Muscle layer of duodenum (tissue), 2 donors: ENCODE measurements around the gene THAP7.
"Not testable (repeated sequence)": the region's sequence is repeated elsewhere in the genome, so short reads cannot be mapped to it uniquely, and the experiment has no call there.

Source experiments
- H3K27ac ChIP-seq: one replicate; pipeline ENCODE4 v1.7.0; 2013; ENCODE audit warnings: mild to moderate bottlenecking, low read length
- H3K27me3 ChIP-seq: one replicate; pipeline ENCODE4 v1.7.0; 2013; ENCODE audit warnings: low read depth, mild to moderate bottlenecking, control low read depth, low read length
- H3K36me3 ChIP-seq, 2 donors: one replicate each; pipeline ENCODE4 v1.7.0; 2013; ENCODE audit warnings: low read length in 2 of 2, control low read depth in 1 of 2, mild to moderate bottlenecking in 1 of 2; ENCODE audit not compliant: insufficient read depth in 2 of 2, control insufficient read depth in 1 of 2
- H3K4me1 ChIP-seq, 2 donors: one replicate each; pipeline ENCODE4 v1.7.0; 2013; ENCODE audit warnings: low read length in 2 of 2, mild to moderate bottlenecking in 2 of 2, control low read depth in 1 of 2, moderate library complexity in 1 of 2; ENCODE audit not compliant: insufficient read depth in 2 of 2, control insufficient read depth in 1 of 2
- H3K4me3 ChIP-seq, 2 donors: one replicate each; pipeline ENCODE4 v1.7.0; 2013; ENCODE audit warnings: low read length in 2 of 2, low read depth in 1 of 2, mild to moderate bottlenecking in 1 of 2
- H3K9me3 ChIP-seq, 2 donors: one replicate each; pipeline ENCODE4 v1.7.0; 2013; ENCODE audit warnings: low read length in 2 of 2, control low read depth in 1 of 2, mild to moderate bottlenecking in 1 of 2; ENCODE audit not compliant: control insufficient read depth in 1 of 2
- donor health status: healthy.

Gene THAP7

GRCh38 chr22:21042978-21043859 is 41.3 kb upstream of the THAP7 start:
- H3K27me3 ChIP-seq, result no peaks in the 10 kb centered on the region
- no peaks in the 10 kb centered on the region for H3K36me3 ChIP-seq
- peaks cover 4 to 10% of the 10 kb centered on the region in 2 donors for H3K4me1 ChIP-seq
- no peaks in the 10 kb centered on the region for H3K9me3 ChIP-seq
- H3K27ac ChIP-seq, result no peak overlapping the region
- H3K4me3 ChIP-seq, result no peak overlapping the region

DNA sequence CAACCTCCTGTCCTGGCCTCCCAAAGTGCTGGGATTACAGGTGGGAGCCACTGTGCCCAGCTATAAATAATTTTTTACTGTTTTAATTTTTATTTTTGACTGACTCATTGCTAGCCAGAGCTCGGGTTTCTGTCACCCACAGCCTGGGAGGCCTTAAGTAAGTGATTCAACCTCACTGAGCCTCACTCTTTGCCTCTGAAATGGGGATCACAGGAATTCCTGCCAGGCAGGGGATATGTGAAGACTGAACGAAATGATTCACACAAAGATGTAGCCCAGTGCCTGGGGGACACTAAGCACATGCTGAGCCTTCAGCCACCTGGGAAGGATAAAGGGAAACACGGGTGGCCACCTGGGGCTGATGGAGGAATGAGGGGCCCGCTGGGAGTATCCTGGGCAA is 40.0 kb upstream of the THAP7 start:
- Histone ChIP-seq H3K9me3 (no peaks in the 10 kb centered on the region), H3K4me1 (peaks cover 4 to 10% of the 10 kb centered on the region in 2 donors), H3K36me3 (no peaks in the 10 kb centered on the region), H3K27me3 (no peaks in the 10 kb centered on the region), H3K4me3 (no peak overlapping the region), H3K27ac (no peak overlapping the region)

GRCh38 chr22:21039158-21039557 is 37.2 kb upstream of the THAP7 start:
- H3K27me3 ChIP-seq, H3K36me3 ChIP-seq, H3K4me1 ChIP-seq, H3K27ac ChIP-seq, H3K4me3 ChIP-seq, H3K9me3 ChIP-seq: not testable (repeated sequence)

GRCh38 chr22:21038405-21038804 is 36.5 kb upstream of the THAP7 start:
- Histone ChIP-seq H3K4me3 (no peak overlapping the region), H3K27me3 (no peaks in the 10 kb centered on the region), H3K9me3 (no peaks in the 10 kb centered on the region), H3K36me3 (no peaks in the 10 kb centered on the region), H3K27ac (peak overlapping the region; percentile 39), H3K4me1 (no peaks in the 10 kb centered on the region)

DNA sequence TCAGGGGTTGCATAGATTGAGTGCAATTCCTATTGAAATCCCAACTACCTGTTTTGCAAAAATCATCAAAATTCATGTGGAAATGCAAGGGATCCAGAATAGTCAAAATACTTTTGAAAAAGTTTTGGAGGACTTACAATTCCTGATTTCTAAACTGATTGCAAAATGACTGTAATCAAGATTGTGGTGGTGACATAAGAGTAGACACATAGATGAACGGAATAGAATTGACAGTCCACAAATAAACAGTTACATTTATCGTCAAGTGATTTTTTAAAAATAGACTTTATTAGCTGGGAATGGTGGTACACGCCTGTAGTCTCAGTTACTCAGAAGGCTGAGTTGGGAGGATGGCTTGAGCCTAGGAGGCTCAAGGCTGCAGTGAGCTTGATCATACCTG is 33.1 kb upstream of the THAP7 start:
- H3K4me1 ChIP-seq, result peaks cover 0 to 4% of the 10 kb centered on the region in 2 donors
- H3K36me3 ChIP-seq, result no peaks in the 10 kb centered on the region
- H3K27me3 ChIP-seq, result no peaks in the 10 kb centered on the region
- no peak overlapping the region for H3K4me3 ChIP-seq
- H3K9me3 ChIP-seq, result no peaks in the 10 kb centered on the region
- H3K27ac ChIP-seq, result no peak overlapping the region

DNA sequence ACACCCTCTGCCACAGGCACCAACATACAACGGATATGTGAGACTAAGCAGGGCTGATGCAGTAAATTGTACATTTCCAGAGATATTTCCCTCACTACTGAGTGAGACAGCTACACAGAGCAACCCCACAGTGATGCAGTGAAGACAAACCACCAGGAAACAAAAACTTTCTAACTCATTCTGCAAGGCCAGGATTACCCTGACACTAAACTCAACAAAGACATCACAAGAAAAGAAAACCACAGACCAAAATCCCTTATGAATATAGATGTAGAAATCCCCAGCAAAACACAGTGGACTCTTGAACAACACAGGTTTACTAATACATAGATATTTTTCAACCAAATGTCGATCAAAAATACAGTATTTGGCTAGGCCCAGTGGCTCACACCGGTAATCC is 32.0 kb upstream of the THAP7 start:
- Histone ChIP-seq H3K27me3 (peaks cover 3% of the 10 kb centered on the region), H3K4me3 (no peak overlapping the region), H3K9me3 (no peaks in the 10 kb centered on the region), H3K4me1 (peaks cover 0 to 4% of the 10 kb centered on the region in 2 donors), H3K36me3 (no peaks in the 10 kb centered on the region), H3K27ac (no peak overlapping the region)

DNA sequence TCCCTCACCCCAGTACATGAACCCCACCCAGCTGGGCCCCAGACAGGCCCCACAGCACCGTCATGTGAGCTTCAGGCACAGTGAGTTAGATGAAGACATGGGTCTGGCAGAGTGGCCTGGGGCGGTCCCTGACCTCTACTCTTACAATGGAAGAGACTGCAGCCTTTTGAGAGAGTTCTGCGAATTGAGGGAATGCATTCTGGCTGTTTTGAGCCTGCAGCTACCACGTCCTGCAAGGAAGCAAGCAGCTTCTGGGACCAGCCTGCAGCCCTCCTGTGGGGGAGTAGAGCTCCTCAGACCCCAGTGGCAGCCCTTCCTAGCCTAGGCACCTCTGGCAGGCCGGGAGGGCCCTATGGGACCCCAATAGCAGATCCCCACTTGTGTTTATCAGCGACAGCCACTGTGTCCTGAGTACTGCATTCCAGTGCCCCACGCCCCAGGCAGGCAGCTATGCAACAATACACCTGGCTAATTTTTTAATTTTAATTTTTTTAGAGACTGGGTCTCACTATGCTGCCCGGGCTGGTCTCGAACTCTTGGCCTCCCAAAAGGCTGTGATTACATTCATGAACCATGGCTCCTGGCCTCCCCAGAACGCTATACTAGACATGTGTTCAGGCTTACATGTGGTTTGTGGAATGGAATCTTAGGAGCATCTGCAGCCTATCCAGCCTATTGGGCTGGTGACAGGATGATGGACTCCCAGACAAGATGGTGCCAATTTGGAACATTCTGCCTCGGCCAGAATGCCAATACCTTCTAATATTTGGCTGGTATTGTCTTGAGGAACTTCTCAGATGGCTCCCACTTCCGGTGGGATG is 31.2 kb upstream of the THAP7 start:
- peaks cover 0 to 4% of the 10 kb centered on the region in 2 donors for H3K4me1 ChIP-seq
- H3K27ac ChIP-seq, result no peak overlapping the region
- no peaks in the 10 kb centered on the region for H3K9me3 ChIP-seq
- H3K27me3 ChIP-seq, result peaks cover 3% of the 10 kb centered on the region
- no peaks in the 10 kb centered on the region for H3K36me3 ChIP-seq
- H3K4me3 ChIP-seq, result peak overlapping the region in 1 of 2 donors; percentile 45

GRCh38 chr22:21032037-21032867 is 30.3 kb upstream of the THAP7 start, which contains the start of gene SLC7A4:
SLC7A4 (minus strand) TSS chr22:21032561; CDS start chr22:21031812, 749 bp downstream.
- Histone ChIP-seq H3K4me3 (peak within 1 kb of the TSS; percentile 11 to 45), H3K9me3 (no peaks in the 10 kb centered on the region), H3K36me3 (no peaks in the 10 kb centered on the region), H3K4me1 (peaks cover 0 to 9% of the 10 kb centered on the region in 2 donors), H3K27ac (no peak within 1 kb of the TSS), H3K27me3 (peaks cover 3% of the 10 kb centered on the region)

DNA sequence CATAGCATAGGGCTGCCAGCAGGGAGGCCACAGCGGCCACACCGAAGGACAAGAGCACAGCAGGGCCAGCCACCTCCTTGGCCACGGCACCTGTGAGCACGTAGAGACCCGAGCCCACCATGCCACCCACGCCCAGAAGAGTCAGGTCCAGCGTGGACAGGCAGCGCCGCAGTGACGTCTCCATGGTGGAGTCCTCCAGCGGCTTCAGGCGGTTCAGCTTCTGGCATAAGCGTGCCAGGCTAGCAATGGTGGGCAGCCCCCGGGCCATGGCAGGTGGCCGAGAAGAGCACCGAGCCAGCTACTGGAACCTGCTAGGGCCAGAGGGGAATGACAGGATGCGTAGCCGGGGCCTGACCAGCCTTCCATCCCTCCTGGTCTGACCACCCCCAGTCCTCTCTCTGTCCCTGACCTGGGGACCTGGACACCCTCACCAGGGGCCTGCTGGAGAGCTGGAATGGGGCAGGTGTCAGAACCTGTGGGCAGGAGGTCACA is 29.7 kb upstream of the THAP7 start:
- peak overlapping the region in 1 of 2 donors; percentile 11 for H3K4me3 ChIP-seq
- peaks cover 0 to 9% of the 10 kb centered on the region in 2 donors for H3K4me1 ChIP-seq
- H3K27me3 ChIP-seq, result peaks cover 3% of the 10 kb centered on the region
- H3K9me3 ChIP-seq, result no peaks in the 10 kb centered on the region
- no peaks in the 10 kb centered on the region for H3K36me3 ChIP-seq
- H3K27ac ChIP-seq, result no peak overlapping the region

DNA sequence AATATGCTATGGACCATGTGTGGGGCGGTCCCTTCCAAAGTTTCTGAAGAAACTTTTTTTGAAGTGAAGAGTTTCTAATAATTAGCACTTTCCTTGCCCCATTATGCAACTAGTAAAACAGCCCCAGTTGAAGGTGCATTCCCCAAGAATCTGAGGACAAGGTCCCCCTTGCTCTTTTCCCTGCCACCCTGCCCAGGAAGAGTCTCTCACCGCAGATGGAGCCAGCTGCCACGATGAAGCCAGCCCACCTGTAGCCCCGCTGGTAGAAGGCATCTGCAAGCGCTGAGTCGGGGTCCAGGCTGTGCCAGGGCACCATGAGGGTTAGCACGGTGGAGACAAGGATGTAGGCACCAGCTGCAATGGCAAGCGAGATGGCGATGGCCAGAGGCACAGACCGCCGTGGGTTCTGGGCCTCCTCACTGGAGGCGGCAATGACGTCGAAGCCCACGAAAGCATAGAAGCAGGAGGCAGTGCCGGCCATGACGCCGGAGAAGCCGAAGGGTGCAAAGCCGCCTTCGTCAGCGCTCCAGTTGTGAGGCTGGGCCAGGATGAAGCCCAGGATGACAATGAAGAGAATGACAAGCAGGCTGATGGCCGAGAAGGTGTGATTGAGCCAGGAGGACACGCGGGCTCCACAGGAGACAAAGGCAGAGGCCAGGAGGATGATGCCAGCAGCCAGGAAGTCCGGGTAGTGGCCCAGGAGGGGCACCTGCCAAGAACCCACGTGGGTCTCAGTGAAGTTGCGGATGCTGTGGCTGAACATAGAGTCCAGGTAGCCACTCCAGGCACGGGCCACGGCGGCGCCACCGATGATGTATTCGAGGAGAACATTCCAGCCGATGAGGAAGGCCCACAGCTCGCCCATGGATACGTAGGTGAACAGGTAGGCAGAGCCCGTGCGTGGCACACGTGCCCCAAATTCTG is 29.0 kb upstream of the THAP7 start:
- H3K36me3 ChIP-seq, result no peaks in the 10 kb centered on the region
- H3K27ac ChIP-seq, result no peak overlapping the region
- peaks cover 3% of the 10 kb centered on the region for H3K27me3 ChIP-seq
- peaks cover 0 to 9% of the 10 kb centered on the region in 2 donors for H3K4me1 ChIP-seq
- H3K9me3 ChIP-seq, result no peaks in the 10 kb centered on the region
- H3K4me3 ChIP-seq, result no peak overlapping the region
